Common myeloid progenitor, CD34-positive (primary cell): Measurements from ENCODE around the gene SPATA18.

Source experiments
- CTCF ChIA-PET: fragments of 350-600 bp; sonication (Branson Sonifier 250); formaldehyde crosslinking; loops from one replicate; lab custom pipeline; 2021; ENCODE audit warnings: antibody characterized with exemption; lab: Charles Lee
- POLR2A ChIA-PET: fragments of 350-600 bp; sonication (Branson Sonifier 250); formaldehyde crosslinking; loops from one replicate; lab custom pipeline; 2021; ENCODE audit warnings: antibody characterized with exemption; lab: Charles Lee
- DNase-seq, 3 donors: peaks; one replicate each; pipeline versions ENCODE4 v3.0.0 to v3.0.0-alpha.2; 2013
- H3K27ac ChIP-seq, 2 experiments: 1 replicate in 1 of 2; 2 replicates in 1 of 2; pipeline ENCODE4 v1.7.0; 2013; ENCODE audit warnings: inconsistent platforms in 2 of 2, low read length in 2 of 2, mild to moderate bottlenecking in 2 of 2, low read depth in 1 of 2, moderate library complexity in 1 of 2; ENCODE audit not compliant: severe bottlenecking in 2 of 2, insufficient read depth in 1 of 2, poor library complexity in 1 of 2
- H3K27me3 ChIP-seq, 5 experiments: replicated peaks in 2 of 5; 1 replicate in 3 of 5; 2 replicates in 2 of 5; pipeline versions ENCODE4 v1.6.1 to v1.7.0; 2013; ENCODE audit warnings: low read length in 4 of 5, mild to moderate bottlenecking in 2 of 5, moderate library complexity in 2 of 5, inconsistent platforms in 1 of 5; ENCODE audit not compliant: insufficient read depth in 5 of 5, control insufficient read depth in 4 of 5
- H3K36me3 ChIP-seq, 4 experiments: 1 replicate in 2 of 4; 2 replicates in 2 of 4; pipeline versions ENCODE4 v1.6.1 to v1.7.0; 2013; ENCODE audit warnings: low read length in 3 of 4, control low read depth in 1 of 4, mild to moderate bottlenecking in 1 of 4; ENCODE audit not compliant: control insufficient read depth in 4 of 4, insufficient read depth in 4 of 4
- H3K4me1 ChIP-seq, 4 experiments: 1 replicate in 3 of 4; 2 replicates in 1 of 4; pipeline versions ENCODE4 v1.6.1 to v1.7.1; 2013; ENCODE audit warnings: low read length in 3 of 4, mild to moderate bottlenecking in 3 of 4, control low read depth in 1 of 4, inconsistent platforms in 1 of 4, moderate library complexity in 1 of 4; ENCODE audit not compliant: control insufficient read depth in 4 of 4, insufficient read depth in 4 of 4; ENCODE audit errors: control extremely low read depth in 1 of 4
- H3K4me3 ChIP-seq, 7 experiments: 1 replicate in 4 of 7; 2 replicates in 3 of 7; pipeline versions ENCODE4 v1.5.1 to v1.7.0; 2013; ENCODE audit warnings: mild to moderate bottlenecking in 7 of 7, low read length in 6 of 7, moderate library complexity in 6 of 7, inconsistent platforms in 2 of 7, low read depth in 2 of 7, control low read depth in 1 of 7; ENCODE audit not compliant: insufficient read depth in 4 of 7, control insufficient read depth in 1 of 7; ENCODE audit errors: extremely low read depth in 1 of 7
- H3K9me3 ChIP-seq, 5 experiments: 1 replicate in 4 of 5; 2 replicates in 1 of 5; pipeline versions ENCODE4 v1.6.1 to v1.7.1; 2013; ENCODE audit warnings: low read length in 4 of 5, mild to moderate bottlenecking in 2 of 5, inconsistent platforms in 1 of 5, low read depth in 1 of 5, moderate library complexity in 1 of 5; ENCODE audit not compliant: control insufficient read depth in 4 of 5, insufficient read depth in 2 of 5; ENCODE audit errors: control extremely low read depth in 1 of 5
- WGBS: methylation state at CpG from one replicate; pipeline ENCODE4 v1.1.5; 2013; ENCODE audit not compliant: insufficient coverage; 5-methylcytosine and 5-hydroxymethylcytosine counted together

Gene SPATA18

GRCh38 chr4:52143815-52144214 is 92.7 kb downstream of the SPATA18 start:
- H3K4me1 ChIP-seq, result no peaks in the 10 kb centered on the region
- ChIA-PET POLR2A (no interaction called here), CTCF (no interaction called here)
- peaks cover 0 to 1% (median 0%) of the 10 kb centered on the region in 5 experiments for H3K9me3 ChIP-seq
- H3K4me3 ChIP-seq, result no peak overlapping the region
- no peaks in the 10 kb centered on the region for H3K36me3 ChIP-seq
- DNase-seq, result no peak
- 89% methylated on average over 1 of the region's 3 CpGs for WGBS
- H3K27me3 ChIP-seq, result no peaks in the 10 kb centered on the region
- no peak overlapping the region for H3K27ac ChIP-seq

- POLR2A ChIA-PET, result no interaction called here
- CTCF ChIA-PET, result no interaction called here
- Histone ChIP-seq H3K27ac (no peak overlapping the region), H3K4me1 (no peaks in the 10 kb centered on the region), H3K9me3 (peaks cover 0 to 1% (median 0%) of the 10 kb centered on the region in 5 experiments), H3K4me3 (no peak overlapping the region), H3K27me3 (no peaks in the 10 kb centered on the region), H3K36me3 (no peaks in the 10 kb centered on the region)
- 99% methylated on average over 6 of the region's 7 CpGs for WGBS
- DNase-seq, result no peak
Observed at GRCh38 chr4:52144372-52144771, 93.3 kb downstream of the SPATA18 start.
